NCI-H526 treated with DMSO at 0.1 percent for 48 hours (cell line): ENCODE results near the gene SEH1L.
"Not testable (repeated sequence)": the region's sequence is repeated elsewhere in the genome, so short reads cannot be mapped to it uniquely, and the experiment has no call there.

Experiments
- DNase-seq: peaks from one replicate; lab custom pipeline; 2025; lab: John Stamatoyannopoulos, UW

Gene SEH1L

DNA sequence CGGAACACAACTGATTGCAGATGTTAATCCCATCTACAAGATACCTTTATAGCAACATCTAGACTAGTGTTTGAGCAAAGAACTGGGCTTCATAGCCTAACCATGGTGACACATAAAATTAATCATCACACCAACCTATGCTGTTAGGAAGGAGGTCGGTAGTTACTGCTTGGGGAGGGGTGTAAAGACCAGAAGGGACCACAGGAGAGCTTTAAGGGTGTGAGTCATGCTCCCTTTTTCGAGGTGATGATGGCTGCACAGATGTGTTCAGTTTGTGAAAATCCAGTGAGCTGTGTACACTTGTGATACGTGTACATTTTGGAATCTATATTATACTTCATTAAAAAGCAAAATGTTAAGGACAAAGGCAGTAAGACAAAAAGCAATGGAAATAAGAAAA, 4.6 kb upstream of the SEH1L start:
- no peak for DNase-seq

DNA sequence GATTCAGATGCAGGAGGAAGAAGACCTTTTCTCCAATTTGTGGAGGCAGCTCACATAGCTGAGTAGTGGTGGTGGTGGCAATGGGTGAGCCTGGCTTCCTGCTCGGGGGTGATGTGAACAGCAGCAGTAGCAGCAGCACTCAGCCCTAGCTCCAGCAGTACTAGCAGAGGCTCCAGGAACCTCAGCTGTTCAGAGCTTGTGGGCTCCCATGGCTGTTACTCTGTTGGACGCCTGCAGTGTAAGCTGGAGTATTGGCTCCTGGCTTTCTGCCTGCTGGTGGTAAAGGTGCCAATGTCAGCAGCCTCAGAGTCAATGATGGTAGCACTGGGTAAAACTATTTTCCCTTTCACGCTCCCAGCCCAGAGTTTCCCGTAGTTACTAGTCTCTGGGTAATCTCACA, 3.1 kb upstream of the SEH1L start:
- DNase-seq: no peak

- peak; percentile 38 for DNase-seq
Observed at GRCh38 chr18:12946549-12947284, 1.1 kb upstream of the SEH1L start.

- peak; percentile 80 for DNase-seq
Observed at GRCh38 chr18:12948050-12948804, 416 bp downstream of the SEH1L start.

DNA sequence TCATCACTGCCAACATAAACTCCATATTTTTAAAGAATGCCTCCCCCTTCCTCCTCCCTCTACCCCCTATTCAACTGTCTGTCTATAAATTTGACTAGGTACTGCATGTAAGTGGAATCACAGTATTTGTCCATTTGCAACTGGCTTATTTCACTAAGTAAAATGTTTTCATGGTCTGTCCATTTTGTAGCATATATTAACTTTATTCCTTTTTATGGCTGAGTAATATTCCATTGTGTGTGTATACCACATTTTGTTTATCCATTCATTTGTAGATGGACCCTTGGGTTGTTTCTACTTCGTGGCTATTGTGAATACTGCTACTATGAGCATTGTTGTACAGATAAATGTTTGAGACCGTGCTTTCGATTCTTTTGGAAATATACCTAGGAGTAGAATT, 10.7 kb downstream of the SEH1L start:
- DNase-seq: no peak

GRCh38 chr18:12960395-12960794, 12.6 kb downstream of the SEH1L start:
- no peak for DNase-seq

DNA sequence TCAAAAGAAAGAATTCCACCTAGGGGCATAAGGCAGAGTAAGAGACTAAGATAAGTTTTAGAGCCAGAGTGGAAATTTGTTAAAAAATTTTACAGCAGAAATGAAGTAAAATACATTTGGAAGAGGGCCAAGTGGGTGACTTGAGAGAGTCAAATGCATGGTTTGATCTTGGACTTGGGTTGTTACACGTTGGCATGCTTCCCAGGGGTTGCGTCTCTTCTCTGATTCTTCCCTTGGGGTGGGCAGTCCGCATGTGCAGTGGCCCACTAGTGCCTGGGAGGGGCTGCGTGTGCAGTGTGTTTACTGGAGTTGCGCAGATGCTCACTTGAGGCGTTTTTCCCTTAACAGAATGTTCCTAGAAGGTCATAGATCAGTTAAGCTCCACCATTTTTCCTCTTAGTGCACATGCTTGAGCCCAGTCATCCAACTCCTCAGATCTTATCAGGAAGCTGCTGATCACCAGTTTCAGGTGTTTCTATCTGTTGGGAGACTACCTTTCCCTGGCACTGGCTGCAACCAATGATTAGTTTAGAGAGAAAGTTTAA, 13.1 kb downstream of the SEH1L start:
- DNase-seq: no peak

GRCh38 chr18:12963069-12963468, 15.3 kb downstream of the SEH1L start:
- DNase-seq: no peak

GRCh38 chr18:12968115-12968514, 20.3 kb downstream of the SEH1L start:
- DNase-seq: no peak

GRCh38 chr18:12968619-12969018, 20.8 kb downstream of the SEH1L start:
- no peak for DNase-seq

DNA sequence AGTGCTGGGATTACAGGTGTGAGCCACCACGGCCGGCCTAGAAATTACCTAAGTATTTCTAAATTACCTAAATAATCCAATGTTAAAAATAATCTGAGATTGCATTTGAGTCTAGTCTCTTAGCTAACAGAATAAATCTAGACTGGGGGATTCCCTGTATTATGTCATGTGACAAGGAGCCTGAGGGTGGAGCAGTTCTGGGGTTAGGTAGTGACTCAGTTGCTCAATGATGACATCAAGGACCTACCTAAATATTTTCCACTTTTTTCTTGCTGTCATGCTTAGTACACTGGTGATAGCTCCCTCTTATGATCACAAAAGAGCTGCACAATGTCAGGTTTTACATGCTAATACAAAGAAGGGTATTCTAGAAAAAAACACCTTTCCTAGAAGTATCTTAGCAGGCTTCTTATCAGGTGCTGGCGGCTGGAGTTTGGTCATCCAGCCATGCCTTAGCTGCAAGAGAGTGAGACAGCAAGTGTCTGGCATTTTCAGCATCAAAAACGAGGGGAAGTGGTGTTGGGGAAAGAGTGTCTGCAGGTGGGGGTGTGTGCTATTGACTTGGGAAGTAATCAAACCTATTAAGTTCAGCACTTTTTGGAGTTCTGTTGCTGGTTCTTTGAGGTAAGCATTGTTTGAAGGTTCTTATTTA, 25.9 kb downstream of the SEH1L start:
- DNase-seq: no peak

- DNase-seq: no peak
Observed at GRCh38 chr18:12975488-12975887, 27.7 kb downstream of the SEH1L start.

- no peak for DNase-seq
Observed at GRCh38 chr18:12976305-12976704, 28.5 kb downstream of the SEH1L start.

- DNase-seq: not testable (repeated sequence)
Observed at GRCh38 chr18:12980065-12980464, 32.3 kb downstream of the SEH1L start.

DNA sequence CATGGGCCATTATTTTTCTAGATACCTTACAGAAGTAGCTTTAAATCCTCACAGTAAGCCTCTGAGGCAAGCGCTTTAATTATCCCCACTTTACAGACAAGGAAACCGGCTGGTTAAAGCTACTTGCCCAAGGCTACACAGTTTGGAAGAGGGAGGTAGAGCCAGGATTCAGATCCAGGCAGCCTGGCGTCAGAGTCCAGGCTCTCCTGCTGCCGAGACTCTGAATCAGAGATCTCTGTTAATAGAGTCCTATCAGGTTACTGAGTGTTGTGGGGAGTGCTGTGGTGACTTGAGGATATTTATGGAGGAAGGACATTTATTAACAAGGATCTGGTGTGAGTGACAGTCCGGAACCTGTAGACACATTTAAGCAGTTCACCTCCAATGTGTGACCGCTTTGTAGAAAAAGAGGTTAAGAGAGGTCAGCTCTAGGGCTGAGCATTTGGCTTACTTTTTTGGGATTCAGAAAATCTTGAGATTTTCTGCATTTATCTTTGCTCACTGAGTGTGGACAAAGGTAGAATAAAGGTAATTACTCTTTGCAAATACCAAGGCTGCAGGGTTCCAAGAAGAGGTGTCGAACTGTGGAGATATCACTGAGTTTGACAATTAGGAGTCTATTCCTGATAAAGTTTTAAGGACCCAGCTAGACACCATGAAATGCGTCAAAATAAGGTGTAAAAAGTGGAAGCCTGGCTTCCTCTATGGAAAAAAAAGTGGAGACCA, 41.7 kb downstream of the SEH1L start:
- DNase-seq: no peak

- no peak for DNase-seq
Observed at GRCh38 chr18:12990123-12990475, 42.3 kb downstream of the SEH1L start.

GRCh38 chr18:12990641-12990966, 42.8 kb downstream of the SEH1L start:
- no peak for DNase-seq

- DNase-seq: peak; percentile 93
Observed at GRCh38 chr18:12990967-12991820, 43.4 kb downstream of the SEH1L start, which contains the start of gene CEP192. Gene CEP192 (plus strand): TSS chr18:12991362. CDS start chr18:12999425, 8,063 bp downstream.

DNA sequence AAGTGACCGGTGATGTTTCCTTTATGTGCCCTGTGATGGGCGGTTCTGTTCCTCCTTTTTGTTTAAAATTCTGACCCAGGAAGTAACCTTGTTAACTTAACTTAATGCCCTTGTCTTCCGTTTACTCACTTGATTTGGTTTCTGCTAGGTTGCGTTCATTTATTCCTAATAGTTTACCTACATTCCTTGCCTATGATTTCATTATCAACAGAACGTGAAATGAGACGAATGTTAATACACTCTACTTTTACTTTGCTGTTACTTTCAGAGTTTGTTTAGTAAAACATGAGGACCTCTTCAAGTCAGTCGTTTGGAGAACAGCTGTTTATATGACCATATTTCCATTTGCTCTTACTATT, 44.0 kb downstream of the SEH1L start:
- peak; percentile 38 for DNase-seq

DNA sequence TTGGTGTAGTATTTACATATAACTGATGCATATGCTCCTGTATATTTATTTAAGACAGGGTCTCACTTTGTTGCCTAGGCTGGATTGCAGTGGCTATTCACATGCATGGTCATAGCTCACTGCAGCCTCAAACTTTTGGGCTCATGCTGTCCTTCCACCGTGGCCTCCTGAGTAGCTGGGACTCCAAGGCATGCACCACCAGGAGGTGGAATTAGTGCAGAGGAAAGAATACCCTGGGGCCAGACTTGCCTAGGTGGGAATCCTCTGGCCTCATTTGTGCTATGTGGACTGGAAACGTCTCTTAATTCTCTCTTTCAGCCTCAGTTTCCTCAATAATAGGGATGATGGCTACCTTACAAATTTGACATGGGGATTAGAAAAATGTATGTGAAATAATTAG, 45.6 kb downstream of the SEH1L start:
- DNase-seq: no peak

DNA sequence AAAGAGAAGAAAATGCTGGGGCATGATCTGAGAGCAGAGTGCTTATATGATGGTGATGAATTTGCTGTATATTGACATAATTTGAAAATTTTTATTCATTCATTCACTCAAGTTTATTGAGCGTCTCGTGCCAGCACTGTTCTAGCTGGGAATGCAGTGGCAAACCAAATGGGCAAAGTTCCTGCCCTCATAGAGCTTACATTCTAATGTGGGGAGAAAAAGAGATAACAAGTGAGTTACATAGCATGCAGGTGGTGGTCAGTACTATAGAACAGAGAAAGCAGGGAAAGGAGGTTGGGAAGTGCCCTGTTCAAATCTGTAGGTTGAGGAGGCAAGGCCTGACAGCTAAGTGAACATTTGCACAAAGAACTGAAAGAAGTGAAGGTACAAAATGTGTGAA, 47.6 kb downstream of the SEH1L start:
- DNase-seq: no peak
